Measurements from ENCODE around the gene ZFP57.

GRCh38 chr6:29632789-29633533 lies 48.0 kb downstream of the ZFP57 start, which contains the start of gene GABBR1:
- TF ChIP-seq POLR2A (IDR thresholded peaks at IDR 0.05) (peak; percentile 61), CTCF (IDR thresholded peaks at IDR 0.05) (no peak)
